GM12874 (cell line): ENCODE measurements around the gene IL20RB.

Source experiments
- TF ChIP-seq, protein P1 (sequence below): IDR thresholded peaks from 2 replicates; pipeline ENCODE4 v1.5.1; 2011; ENCODE audit warnings: low read depth, mild to moderate bottlenecking, control low read depth, low read length, moderate library complexity; ENCODE audit not compliant: insufficient read depth

IL20RB gene

DNA sequence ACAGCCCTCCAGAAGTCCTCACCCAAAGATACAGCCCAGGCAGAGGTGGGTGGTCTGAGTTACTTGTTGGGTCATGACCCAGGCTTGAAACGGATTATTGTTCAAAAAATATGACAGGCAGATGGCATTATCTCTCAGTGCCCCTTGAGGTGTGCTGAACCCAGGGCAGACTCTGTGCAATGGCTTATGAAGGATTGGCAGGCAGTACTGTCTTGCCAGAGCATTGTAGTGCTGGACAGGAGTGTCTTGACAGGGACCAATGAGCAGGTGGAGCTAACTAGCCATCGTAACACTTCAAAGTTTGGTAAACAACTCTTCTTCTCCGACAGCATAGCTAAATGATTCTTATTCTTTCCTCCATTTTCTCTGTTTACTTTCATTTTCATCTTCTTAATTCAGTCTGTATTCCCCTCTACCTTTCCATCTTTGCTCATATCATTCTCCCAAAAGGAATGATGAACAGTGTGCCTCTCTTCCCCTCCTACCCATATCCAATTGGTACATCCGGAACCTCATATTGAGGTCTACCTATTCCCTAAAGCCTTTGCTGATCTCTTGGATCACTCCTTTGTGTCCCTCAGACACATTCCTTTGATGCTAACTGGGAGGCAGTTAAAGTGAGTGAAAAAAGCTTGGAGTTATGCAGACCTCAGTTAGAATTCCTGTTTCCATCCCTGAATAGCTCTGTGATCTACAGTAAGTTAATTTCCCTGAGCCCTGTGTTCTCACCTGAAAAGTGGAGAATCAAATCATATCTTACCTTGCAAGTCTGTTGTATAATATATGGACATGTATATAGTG, 2.6 kb upstream of the IL20RB start:
- TF ChIP-seq, protein P1, sequence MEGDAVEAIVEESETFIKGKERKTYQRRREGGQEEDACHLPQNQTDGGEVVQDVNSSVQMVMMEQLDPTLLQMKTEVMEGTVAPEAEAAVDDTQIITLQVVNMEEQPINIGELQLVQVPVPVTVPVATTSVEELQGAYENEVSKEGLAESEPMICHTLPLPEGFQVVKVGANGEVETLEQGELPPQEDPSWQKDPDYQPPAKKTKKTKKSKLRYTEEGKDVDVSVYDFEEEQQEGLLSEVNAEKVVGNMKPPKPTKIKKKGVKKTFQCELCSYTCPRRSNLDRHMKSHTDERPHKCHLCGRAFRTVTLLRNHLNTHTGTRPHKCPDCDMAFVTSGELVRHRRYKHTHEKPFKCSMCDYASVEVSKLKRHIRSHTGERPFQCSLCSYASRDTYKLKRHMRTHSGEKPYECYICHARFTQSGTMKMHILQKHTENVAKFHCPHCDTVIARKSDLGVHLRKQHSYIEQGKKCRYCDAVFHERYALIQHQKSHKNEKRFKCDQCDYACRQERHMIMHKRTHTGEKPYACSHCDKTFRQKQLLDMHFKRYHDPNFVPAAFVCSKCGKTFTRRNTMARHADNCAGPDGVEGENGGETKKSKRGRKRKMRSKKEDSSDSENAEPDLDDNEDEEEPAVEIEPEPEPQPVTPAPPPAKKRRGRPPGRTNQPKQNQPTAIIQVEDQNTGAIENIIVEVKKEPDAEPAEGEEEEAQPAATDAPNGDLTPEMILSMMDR, result no peak

DNA sequence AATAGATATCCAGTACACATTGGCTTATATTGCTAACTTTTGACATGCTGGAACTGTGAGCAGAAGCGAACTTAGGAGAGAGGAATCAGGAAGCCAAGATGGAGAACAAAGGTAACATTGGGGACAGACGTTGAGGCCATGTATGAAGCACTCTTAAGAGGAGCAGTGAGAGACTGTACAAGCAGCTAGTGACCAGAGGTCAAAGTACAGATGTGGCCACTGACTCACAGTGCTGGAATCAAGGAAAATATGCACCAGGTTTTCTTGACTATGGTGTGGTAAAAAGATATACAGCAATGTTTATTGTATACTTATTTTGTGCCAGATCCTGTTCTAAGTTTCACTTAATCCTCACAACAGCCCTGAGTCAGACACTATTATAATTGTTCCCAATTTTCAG, 2.0 kb upstream of the IL20RB start:
- TF ChIP-seq, protein P1, result no peak

DNA sequence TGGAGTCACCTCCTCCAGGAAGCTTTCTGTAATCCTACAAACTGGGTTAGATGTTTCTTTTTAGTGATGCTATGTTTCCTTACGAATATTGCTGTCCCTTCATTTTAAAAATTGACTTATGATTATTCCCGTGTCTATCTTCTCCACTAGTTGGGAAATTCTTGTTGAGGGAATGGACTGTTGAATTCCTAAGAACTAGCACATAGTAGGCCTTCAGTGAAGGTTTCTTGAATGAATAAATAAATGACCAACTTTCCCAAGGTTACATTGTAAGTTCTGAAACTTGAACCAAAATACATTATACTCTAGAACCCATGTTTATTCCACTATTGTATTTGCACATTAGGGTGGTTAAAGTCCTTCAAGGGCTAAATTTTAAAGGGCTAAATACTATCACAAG, 812 bp upstream of the IL20RB start:
- TF ChIP-seq, protein P1, result no peak

DNA sequence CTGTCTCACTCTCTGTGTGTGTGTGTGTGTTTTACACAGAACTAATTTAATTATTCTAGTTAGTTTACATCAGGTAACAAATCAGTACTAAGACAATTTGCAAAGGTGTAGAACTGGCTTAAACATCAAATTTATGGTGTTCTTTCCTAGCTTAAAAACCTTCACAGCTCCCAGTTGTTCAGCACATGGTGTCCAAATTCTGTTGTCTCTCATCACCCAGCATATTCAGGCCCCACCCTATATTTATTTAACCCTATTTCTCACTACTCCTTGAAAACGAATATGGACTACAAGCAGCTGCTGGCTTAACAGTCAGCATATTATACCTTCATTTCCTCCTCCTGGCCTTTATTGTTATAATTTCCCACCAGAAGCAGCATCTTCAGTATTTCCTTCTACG, 1.2 kb downstream of the IL20RB start:
- TF ChIP-seq, protein P1, result no peak

DNA sequence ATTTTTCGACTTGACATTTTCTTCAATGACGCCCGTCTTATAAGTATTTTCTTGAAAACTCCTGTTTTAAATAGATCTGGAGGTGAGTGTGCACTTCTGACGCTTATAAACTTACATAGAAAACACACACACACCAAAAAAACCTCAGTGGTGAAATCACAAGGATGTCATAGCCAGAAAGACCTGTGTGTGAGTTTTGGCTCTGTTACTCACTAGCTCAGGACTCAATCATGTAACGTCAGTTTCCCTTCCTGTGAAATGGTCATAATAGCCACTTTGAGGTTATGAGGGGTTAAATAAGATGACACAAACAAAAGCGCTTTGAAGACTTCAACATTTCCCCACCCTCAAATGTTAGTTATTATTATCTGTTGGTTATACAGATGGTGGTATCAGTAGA, 1.8 kb downstream of the IL20RB start:
- TF ChIP-seq, protein P1, result no peak

DNA sequence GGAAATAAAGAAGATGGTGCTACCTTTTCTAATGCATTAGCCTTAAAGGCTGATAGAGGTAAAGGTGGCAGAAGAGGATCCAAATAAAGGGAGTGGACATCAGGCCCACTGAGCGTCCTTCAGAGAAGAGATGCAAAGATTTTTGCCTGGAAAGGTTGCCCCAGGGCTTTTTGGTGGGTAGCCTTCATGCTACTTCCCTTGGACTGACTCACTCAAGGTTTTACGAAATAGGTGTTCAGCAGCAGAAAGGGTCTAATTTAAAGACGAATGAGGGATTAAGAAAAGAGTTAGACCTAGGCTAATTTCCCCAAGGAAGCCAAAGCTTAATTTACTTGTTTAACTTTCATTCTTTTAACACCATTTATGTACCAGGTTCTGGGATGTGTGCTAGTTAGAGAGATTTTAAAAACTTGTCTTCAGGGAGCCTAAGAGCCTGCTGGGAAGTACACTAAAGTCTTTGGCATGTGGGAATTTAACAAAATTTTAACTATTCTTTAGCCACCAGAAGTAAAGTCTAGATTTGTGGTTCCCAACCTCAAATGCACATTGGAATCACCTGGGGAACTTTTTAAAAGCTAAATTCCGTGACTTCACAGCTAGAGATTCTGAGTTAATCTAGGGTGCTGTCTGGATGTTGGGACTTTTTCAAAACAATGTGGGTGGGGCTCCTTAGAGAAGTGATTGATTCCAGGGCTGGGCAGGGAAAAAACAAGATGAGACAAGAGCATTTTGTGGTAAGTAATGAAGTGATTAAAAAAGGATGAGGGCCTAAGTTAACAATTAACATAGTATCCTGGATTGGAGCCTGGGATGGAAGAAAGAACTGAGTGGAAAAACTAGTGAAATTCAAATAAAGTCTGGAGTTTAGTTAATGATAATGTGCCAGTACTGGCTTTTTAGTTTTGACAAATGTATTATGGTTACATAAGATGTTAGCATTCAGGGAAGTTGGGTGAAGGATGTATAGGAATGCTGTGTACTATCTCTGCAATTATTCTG, 3.4 kb downstream of the IL20RB start:
- TF ChIP-seq, protein P1, result no peak

DNA sequence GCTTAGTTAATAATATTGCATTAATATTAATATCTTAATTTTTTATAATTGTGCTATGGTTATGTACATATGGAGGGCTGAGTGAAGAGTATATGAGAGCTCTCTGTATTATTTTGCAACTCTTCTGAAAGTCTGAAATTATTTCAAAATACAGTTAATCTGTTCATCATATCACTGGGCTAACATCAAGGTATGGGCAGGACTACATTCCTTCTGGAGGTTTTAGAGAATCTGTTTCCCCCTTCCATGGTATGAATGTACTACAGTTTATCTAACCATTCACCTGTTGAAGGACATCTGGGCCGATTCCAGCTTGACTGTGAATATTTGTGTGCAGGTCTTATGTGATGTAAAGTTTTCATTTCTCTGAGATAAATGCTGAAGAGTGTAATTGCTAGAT, 5.1 kb downstream of the IL20RB start:
- TF ChIP-seq, protein P1, result no peak
